Suprapubic skin (tissue), 4 donors: Measurements from ENCODE around the gene SLC9A9. TPM values are rescaled to one million over a fixed set of nuclear protein-coding genes. Genes with fewer than 3 reads are reported as not detected.

Experiments used
- DNase-seq, 2 donors: peaks; one replicate each; pipeline ENCODE4 v3.0.0-alpha.2; 2019; ENCODE audit warnings: low spot score in 2 of 2
- H3K27ac ChIP-seq: fragments of 200-600 bp; sonication (generic); one replicate; pipeline ENCODE4 v1.5.1; 2019
- H3K27me3 ChIP-seq: fragments of 200-600 bp; sonication (generic); one replicate; pipeline ENCODE4 v1.5.1; 2019
- H3K36me3 ChIP-seq: fragments of 200-600 bp; sonication (generic); one replicate; pipeline ENCODE4 v1.5.1; 2019
- H3K4me1 ChIP-seq: fragments of 200-600 bp; sonication (generic); one replicate; pipeline ENCODE4 v1.5.1; 2019
- H3K4me3 ChIP-seq: fragments of 200-600 bp; sonication (generic); one replicate; pipeline ENCODE4 v1.5.1; 2019; ENCODE audit warnings: mild to moderate bottlenecking
- H3K9me3 ChIP-seq: fragments of 200-600 bp; sonication (generic); one replicate; pipeline ENCODE4 v1.5.1; 2019
- CTCF ChIP-seq, 2 donors: fragments of 200-600 bp in 1 of 2; fragments of 450-650 bp in 1 of 2; sonication (generic) in 1 of 2; IDR thresholded peaks; one replicate each; pipeline ENCODE4 v1.5.1; 2016 to 2019; ENCODE audit warnings: antibody characterized with exemption in 2 of 2, mild to moderate bottlenecking in 1 of 2, moderate library complexity in 1 of 2
- EP300 ChIP-seq: sonication (generic); formaldehyde crosslinking; IDR thresholded peaks from one replicate; pipeline ENCODE4 v1.6.1; 2017; ENCODE audit warnings: antibody characterized with exemption
- POLR2A ChIP-seq, 2 donors: fragments of 450-650 bp; IDR thresholded peaks; one replicate each; pipeline ENCODE4 v1.6.1; 2017; ENCODE audit warnings: antibody characterized with exemption in 2 of 2, mild to moderate bottlenecking in 2 of 2, moderate library complexity in 2 of 2
- POLR2AphosphoS5 ChIP-seq, 3 donors: sonication (generic); formaldehyde crosslinking; IDR thresholded peaks; one replicate each; pipeline ENCODE4 v1.6.1; 2017; ENCODE audit warnings: antibody characterized with exemption in 3 of 3
- WGBS: methylation state at CpG from one replicate; pipeline ENCODE4 v1.1.5; 2018; 5-methylcytosine and 5-hydroxymethylcytosine counted together
- total RNA-seq, 4 donors: library from RNA; depleted of rRNA; stranded (reverse); fragments of >200 nt; gene quantifications; one replicate each; pipeline ENCODE4 v1.1.0, GENCODE V29; 2016

SLC9A9 gene
- total RNA-seq, 4 donors from 2014 or later: 16.6 to 51.0 (median 30.0) TPM

GRCh38 chr3:143532091-143532490 is 316.2 kb downstream of the SLC9A9 start:
- peaks cover 23% of the 10 kb centered on the region for H3K4me1 ChIP-seq
- 78% methylated on average over 1 of the region's 1 CpG for WGBS
- H3K27me3 ChIP-seq: no peaks in the 10 kb centered on the region
- TF ChIP-seq POLR2A (IDR thresholded peaks at IDR 0.05): no peak
- no peak for TF ChIP-seq CTCF (IDR thresholded peaks at IDR 0.05)
- no peak for TF ChIP-seq EP300
- TF ChIP-seq POLR2AphosphoS5 (IDR thresholded peaks at IDR 0.05): no peak
- H3K36me3 ChIP-seq: no peaks in the 10 kb centered on the region
- no peak overlapping the region for H3K4me3 ChIP-seq
- no peaks in the 10 kb centered on the region for H3K9me3 ChIP-seq
- H3K27ac ChIP-seq: no peak overlapping the region
- no peak for DNase-seq

- H3K27me3 ChIP-seq: no peaks in the 10 kb centered on the region
- no peaks in the 10 kb centered on the region for H3K9me3 ChIP-seq
- no peak for DNase-seq
- H3K4me3 ChIP-seq: no peak overlapping the region
- 93% methylated on average over 1 of the region's 1 CpG for WGBS
- H3K27ac ChIP-seq: no peak overlapping the region
- no peaks in the 10 kb centered on the region for H3K36me3 ChIP-seq
- H3K4me1 ChIP-seq: peaks cover 17% of the 10 kb centered on the region
- TF ChIP-seq POLR2A (IDR thresholded peaks at IDR 0.05) (no peak), EP300 (no peak), CTCF (IDR thresholded peaks at IDR 0.05) (no peak), POLR2AphosphoS5 (IDR thresholded peaks at IDR 0.05) (no peak)
Measured at GRCh38 chr3:143531101-143531500, 317.2 kb downstream of the SLC9A9 start.

GRCh38 chr3:143529798-143530197 is 318.5 kb downstream of the SLC9A9 start:
- no peak for DNase-seq
- 80% methylated on average over 3 of the region's 3 CpGs for WGBS
- no peak for TF ChIP-seq CTCF (IDR thresholded peaks at IDR 0.05)
- no peak for TF ChIP-seq POLR2A (IDR thresholded peaks at IDR 0.05)
- TF ChIP-seq EP300: no peak
- no peaks in the 10 kb centered on the region for H3K36me3 ChIP-seq
- H3K27me3 ChIP-seq: no peaks in the 10 kb centered on the region
- H3K4me1 ChIP-seq: peaks cover 24% of the 10 kb centered on the region
- H3K9me3 ChIP-seq: no peaks in the 10 kb centered on the region
- no peak overlapping the region for H3K27ac ChIP-seq
- H3K4me3 ChIP-seq: no peak overlapping the region

DNA sequence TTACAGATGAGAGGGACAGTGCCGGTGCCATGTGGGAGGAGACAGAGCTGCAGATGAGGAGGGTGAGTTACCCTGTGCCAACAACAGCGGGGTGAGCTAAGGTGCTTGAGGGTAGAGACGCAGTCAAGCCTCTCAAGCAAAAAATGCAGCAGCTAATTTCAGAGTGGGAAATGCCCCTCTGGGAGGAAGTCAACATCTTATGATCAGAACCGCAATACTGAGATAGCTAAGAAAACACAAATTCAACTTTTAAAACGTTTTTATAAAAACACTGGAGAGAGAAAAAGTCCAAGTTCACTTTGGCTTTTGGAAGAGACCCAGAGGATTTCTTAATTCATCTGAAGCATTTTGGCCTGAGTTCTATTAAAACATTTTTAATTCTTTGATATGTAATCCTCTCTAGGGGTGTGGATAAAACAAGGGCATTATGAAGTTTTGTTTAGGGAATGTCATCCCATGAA is 319.2 kb downstream of the SLC9A9 start:
- Histone ChIP-seq H3K27ac (peak overlapping the region; percentile 1), H3K4me3 (no peak overlapping the region), H3K27me3 (no peaks in the 10 kb centered on the region), H3K9me3 (no peaks in the 10 kb centered on the region), H3K36me3 (no peaks in the 10 kb centered on the region), H3K4me1 (peaks cover 24% of the 10 kb centered on the region)
- WGBS: 17% methylated on average over 5 of the region's 5 CpGs
- DNase-seq: no peak
- TF ChIP-seq CTCF (IDR thresholded peaks at IDR 0.05) (no peak), POLR2A (IDR thresholded peaks at IDR 0.05) (no peak), EP300 (no peak), POLR2AphosphoS5 (IDR thresholded peaks at IDR 0.05) (no peak)

- DNase-seq: no peak
- WGBS: 62% methylated on average over 1 of the region's 1 CpG
- Histone ChIP-seq H3K27ac (no peak overlapping the region), H3K4me3 (no peak overlapping the region), H3K9me3 (no peaks in the 10 kb centered on the region), H3K36me3 (no peaks in the 10 kb centered on the region), H3K4me1 (peaks cover 24% of the 10 kb centered on the region), H3K27me3 (no peaks in the 10 kb centered on the region)
- no peak for TF ChIP-seq CTCF (IDR thresholded peaks at IDR 0.05)
- TF ChIP-seq POLR2AphosphoS5 (IDR thresholded peaks at IDR 0.05): no peak
- no peak for TF ChIP-seq POLR2A (IDR thresholded peaks at IDR 0.05)
- TF ChIP-seq EP300: no peak
Measured at GRCh38 chr3:143526011-143526545, 322.2 kb downstream of the SLC9A9 start.
